NCI-H128 (cell line): ENCODE data around the gene FANCC.

ENCODE experiments used
- DNase-seq: peaks from one replicate; lab custom pipeline; 2025; ENCODE audit not compliant: unreplicated experiment; lab: John Stamatoyannopoulos, UW

Gene FANCC

DNA sequence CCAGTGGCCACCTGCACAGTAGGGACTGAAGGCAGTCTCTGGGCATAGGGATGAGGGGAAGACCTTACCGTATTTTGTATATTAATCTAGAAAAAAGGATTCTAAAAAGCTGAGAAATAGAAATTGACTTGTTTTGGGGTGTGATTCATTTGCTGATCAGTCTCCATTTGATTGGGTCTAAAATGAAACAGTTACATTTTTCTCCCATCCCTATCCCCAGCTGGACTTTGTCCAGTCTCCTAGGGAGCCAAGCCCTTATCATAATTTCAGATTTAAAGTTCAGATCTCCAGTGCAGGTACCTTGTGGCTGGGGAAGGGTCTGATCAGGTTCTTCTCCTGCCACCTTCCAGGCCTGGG, 240.8 kb downstream of the FANCC start:
- no peak for DNase-seq

DNA sequence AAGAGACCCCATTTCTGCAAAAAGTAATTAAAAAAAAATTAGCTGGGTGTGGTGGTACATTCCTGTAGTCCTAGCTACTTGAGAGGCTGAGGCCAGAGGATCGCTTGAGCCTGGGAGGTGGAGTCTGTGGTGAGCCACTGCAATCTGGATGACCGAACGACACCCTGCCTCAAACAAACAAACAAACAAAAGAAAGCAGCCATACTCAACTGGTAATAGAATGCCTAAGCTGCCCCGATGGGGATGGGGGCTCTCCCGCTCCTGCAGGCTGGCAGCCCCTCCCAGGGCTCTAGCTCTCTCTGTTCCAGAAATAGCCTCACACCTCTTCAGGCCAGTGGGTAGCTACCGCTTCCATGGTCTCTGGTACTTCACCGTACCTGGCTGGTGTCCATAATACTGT, 241.8 kb downstream of the FANCC start:
- DNase-seq: no peak

DNA sequence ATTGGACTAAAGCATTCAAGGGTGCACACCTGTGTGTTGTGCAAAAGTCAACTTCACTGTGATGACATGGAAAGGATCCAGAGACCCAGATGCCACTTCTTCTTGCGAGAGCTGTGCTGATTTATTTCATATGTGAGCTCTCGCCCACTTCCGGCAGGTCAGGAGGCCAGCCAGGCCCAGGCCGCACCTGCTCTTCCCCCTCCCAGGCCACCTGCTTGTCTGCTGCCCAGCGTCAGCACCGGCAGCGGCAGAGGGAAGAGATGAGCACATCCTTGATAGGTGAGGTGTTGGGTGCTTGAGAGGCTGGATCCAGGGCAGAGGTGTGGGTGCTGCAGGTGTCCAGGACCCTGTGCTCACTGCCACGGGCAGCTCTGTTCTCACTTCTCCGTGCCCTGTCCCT, 242.9 kb downstream of the FANCC start:
- DNase-seq: no peak

DNA sequence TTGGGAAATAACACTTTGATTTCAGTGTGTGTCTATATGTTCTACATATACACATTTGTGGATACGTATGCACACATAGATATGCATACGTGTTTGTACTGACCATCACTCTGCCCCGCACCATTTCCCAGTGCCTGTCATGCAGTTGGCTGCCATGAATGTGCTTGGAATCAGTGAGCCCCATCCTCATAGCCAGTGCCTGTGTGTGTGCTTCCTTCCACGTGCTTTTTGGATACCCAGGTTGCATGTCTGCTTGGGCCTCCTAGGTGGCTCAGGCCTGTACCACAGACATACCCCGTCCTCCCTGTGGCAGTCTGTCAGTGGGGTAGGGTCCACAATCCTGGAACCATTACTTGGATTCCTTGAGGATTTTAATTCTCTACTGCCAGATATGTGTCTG, 243.6 kb downstream of the FANCC start:
- DNase-seq: no peak

DNA sequence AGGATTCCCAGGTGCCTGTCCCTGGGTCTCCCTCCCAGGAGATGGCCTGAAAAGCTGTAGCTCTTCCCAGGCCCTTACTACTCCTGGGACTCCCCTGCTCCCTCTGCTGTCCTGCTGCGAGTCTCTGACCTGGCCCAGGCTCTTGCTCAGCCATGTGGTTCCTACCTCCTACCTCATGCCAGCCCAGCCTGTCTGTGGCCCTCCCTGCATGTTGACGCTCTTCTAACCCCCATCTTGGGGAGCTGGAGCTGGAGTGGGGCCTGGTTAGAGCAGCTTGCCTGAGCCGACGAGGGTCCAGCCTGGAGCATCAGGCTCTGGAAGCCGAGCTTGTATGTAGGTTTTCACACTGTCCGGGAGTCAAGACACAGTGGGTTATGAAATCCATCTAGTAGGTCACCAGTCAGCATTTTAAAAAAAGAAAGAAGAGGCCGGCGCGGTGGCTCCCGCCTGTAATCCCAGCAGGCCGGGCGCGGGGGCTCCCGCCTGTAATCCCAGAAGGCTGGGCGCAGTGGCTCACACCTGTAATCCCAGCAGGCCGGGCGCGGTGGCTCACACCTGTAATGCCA, 244.4 kb downstream of the FANCC start:
- DNase-seq: no peak

DNA sequence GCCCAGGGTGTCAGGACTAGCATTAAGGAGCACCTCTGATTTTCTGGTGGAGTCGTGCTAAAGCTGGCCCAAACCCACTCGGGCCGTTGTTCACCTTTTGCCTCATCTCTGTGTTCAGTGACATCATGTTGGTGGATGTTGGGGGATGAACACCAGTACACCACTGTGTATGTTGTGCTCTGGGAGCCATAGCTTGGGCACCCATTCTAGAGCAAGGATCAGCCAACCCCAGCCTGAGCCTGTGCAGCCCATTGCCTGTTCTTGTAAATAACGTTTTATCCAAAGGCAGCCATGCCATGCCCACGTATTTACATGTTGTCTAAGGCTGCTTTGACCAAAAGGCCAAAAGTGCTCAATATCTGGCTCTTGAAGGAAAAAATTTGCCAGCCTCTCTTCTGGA, 245.6 kb downstream of the FANCC start:
- no peak for DNase-seq

DNA sequence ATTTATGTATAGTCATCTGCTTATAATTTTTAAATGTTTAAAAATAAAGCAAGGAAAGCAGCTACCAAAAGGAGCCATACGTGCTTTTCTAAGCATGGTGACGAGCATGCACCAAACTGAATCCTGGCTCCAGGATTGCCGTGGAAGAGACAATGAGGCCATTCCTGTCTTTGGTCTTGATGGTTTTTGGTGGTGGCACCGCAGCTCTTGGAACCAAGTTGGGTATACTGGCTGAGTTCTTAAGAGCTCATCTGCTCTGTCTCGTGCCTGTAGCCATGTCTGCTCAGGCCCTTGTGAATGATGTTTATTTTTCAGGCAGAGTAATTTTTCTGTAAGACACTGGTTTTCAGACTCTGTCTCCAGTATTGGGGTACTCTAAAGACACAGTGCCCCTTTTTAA, 246.1 kb downstream of the FANCC start:
- DNase-seq: no peak

DNA sequence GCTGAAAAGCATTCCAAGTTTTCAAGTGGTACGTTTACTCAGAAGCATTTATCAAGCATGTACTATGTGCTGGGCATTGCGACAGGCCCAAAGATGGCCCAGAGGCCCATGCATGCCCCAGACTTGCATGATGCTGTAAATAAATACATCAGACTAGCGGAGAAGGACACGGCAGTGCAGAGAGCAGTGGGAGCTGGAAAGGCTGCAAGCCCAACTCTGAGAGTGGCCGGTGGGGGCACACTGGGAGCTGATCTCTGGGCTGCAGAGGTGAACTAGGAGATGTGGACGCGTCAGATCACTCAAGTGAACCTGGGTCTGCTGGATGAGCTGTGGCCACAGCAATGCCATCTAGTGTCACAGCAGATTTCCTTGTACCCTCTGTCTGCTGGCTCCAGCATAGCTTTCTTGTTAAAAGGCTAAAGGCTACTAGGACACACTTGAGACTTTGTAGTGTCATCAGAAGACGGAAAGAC, 246.9 kb downstream of the FANCC start:
- DNase-seq: no peak

DNA sequence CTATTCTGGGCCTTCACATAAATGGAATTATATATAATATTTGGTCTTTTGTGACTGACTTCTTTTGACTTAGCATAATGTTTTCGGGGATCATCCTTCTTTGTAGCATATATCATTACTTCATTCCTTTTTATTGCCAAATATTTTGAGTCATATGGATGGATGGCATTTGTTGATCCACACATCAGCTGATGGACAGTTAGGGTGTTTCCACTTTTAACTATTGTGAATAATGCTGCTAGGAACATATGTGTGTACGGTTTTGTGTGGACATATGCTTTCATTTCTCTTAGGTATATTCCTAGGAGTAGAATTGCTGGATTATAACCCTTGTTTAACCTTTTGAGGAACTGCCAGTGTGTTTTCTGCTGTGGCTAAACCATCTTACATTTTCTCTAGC, 249.6 kb downstream of the FANCC start:
- DNase-seq: no peak

DNA sequence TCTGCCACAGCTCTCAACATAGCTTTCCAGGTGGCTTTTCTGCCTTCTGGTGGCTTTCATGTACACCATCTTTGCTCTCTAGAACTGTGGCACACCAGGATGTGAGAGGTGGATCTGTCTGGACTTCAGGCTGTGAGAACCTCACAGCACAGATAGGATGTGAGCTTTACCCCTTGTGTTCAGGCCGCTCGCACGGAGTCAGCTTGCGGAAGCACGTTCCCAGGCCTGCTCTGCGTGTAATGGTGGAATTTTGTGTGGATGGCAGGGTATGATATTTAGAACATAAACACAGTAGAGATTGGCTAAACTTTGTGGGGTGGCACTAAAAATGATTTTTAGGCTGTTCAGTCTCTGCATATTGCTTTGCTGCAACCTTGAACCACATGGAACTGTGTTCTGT, 250.5 kb downstream of the FANCC start:
- no peak for DNase-seq

DNA sequence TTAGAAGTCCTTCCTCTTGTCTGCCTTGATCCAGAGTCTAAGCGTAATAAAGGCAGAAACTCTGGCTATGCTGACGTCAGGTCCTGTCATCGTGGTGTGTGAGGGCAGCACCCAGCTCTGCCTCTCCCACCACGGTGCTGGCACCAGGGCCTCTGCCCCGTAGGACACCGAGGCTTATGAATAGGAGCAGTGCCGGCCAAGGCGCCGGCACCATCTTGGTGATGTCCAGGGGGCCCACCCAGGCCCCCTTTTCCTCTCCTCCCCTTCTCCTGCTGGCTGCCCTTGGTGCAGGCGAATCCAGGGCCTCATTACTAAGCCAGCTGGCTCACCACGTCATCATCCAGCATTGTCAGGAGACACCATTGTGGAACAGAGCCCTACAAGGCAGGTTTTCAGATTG, 252.3 kb downstream of the FANCC start:
- no peak for DNase-seq

DNA sequence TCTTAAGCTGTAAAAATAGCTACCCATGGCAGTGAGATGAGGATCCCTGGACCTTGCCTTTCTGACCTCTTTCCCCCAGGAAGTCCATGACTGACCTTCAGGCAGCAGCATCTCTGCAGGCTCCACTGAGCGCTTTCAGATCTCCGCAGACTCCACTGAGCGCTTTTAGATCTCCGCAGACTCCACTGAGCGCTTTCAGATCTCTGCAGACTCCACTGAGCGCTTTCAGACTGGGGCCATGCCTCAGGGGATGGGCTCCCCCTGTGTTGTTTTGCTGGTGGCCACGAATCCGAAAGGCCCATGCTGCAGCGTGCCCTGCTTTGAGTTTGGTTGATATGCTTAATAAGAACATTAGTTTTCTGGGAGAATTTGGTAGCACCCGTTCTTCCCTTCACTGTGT, 254.2 kb downstream of the FANCC start:
- DNase-seq: no peak

DNA sequence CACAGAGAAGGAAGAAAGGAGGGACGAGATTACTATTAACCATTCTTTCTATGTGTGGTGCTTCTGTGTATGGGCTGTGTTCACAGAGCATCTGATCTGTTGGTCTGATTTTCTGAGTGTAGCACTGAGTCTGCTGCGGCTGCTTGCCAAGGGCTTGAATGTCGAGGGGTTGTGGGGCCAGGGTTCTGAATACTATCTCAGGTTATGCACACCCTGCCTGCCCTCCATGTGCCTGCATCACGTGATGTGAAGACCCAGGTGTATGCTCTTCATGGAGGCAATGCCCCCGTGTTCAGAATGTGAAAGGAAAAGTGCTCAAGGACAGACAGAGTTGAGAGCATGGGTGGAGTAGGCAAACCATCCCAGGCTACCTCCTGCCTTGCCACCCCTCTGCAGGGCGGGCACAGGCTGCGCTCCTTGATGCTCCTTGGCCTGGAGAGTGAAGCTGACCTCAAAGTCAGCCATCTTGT, 254.9 kb downstream of the FANCC start:
- DNase-seq: no peak

DNA sequence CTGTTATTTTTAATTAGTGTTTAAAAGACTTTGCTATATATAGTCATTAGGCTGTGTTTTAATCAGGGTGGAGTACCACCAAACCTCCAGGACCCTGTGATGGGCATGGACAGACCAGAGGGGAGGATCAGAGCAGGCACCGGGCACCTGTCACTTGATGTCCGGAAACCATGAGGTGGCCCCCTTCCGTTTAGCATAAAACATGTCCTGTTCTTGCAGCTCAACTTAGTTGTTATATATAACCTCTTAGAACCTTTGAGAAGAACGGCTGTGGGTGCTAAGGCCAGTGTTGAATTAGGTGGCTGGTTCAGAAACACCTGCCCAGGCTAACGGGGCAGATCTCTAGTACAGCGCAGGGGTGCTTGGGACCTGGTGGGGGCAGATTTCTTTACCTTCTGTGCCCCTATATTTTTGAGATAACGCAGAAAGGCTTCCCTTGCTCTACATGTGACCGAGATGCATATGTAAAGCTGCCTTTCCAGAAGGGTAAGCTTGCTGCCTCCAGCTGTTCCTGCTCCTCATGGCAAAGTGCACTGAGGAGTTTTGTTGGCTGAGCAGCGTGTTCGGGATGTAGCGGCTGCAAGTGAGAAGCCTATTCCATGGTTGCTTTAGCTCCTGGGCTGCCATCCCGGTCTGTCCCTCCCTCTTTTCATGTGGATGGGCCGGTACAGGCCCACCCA, 255.5 kb downstream of the FANCC start:
- DNase-seq: no peak

DNA sequence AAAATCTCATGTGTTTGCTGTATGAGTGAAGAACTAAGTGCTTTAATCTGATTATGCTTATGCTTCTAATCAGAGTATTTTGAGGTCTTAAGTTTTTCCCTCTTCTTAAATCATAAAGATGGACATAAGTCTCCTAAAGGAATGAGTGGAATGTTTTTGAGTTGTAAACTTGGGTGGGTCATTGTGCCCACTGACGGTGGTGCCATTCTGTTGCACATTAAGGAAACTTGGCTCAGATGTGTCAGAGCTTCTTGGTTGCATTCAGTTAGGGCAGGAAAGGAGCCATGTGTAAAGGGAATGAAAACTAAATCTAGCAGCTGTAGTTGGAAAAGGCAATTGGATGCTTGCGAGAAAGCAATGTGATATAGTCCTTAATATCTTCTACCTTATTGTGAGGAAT, 256.6 kb downstream of the FANCC start:
- DNase-seq: no peak

DNA sequence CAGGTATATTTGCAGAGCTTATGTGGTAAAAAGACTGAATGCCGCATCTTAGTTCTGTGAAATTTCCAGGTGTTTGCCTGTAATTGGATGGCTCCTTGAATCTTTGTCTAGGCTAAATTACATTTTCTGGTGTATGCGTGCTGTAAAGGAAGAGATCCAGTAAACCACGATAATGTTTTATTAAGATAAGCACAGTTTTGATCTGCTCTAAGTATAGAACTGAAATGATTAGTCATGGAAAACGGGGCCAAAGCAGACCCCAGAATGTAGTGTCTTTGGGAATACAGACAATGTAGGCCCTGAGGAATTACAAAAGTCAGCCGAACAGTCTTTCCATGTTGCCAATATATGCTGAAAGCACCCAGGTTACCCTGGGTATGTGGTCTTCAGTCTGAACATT, 257.3 kb downstream of the FANCC start:
- no peak for DNase-seq

DNA sequence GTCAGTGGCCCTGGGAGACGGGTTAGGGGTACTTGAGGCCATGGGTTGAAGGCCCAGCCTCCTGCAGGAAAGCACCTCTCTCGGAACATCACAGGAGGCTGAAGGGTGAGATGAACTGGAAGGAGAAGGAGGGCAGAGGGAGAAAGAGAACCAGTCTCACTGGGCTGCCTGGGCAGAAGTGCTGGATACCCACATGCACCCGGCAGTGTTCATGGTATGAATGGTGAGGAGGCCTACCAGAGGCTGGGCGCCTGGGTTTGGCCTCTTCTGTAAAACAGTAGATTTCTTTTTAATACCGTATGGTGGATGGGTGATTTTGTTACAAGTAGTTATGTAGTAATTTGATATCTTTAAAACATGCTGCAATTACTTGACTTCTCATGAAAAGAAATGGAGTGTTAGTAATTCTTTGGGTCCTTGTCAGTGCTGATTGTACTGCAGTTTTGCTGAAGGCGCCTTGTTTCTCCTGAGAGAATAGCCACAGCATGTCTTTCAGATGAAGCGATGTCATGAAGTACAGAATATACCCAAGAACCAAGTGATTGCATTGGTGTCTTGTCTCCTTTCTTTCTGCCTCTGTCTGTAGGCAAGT, 258.6 kb downstream of the FANCC start:
- no peak for DNase-seq

DNA sequence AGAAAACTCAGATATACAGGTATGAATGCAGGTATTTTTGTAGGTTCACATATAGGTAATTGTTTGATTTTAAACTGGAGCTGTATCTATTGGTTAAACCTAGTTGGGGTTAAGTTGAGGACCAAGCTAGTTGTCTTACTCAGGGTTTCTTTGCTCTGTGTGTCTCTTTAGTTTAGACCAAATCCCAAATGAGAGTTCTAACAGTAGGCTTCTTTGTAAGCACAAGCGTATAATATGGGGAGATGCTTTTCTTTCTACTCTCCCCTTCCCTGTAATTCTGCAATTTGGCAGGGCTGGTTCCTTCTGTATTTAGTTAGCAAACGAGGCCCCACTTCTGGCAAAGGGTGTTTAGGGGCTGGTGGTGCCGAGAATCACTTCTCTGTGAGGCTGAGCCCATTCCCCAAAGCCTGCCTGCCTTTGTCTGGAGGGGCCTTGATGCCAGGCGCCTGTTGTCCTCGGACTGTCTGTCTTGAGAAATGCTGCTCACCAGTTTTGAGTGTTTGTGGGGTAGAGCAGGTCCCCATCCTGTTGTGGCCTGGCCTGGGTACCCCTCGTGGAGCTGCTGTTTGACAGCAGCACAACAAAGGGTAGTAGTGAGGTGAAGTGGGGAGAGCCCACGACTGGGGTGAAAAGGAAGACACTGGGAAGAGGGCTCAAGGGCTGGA, 259.3 kb downstream of the FANCC start:
- no peak for DNase-seq

DNA sequence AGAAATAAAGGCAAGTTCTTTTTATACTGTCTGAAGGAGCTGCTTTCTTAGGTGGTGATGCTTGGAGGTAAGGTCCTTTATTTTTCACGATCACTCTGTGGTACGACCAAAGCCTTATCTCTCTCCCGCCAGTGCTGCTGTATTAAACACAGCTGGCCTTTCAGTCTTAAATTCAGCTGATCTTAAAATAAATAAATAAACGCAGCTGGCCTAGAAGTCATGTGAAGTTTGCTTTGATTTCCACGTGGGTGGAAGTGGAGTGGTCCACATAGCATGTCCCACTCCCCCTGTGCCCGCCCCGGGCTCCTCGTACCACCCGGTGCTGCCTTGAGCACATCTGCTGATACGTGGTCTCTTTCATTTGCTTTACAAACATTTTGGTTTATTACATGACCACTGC, 260.4 kb downstream of the FANCC start:
- DNase-seq: no peak

DNA sequence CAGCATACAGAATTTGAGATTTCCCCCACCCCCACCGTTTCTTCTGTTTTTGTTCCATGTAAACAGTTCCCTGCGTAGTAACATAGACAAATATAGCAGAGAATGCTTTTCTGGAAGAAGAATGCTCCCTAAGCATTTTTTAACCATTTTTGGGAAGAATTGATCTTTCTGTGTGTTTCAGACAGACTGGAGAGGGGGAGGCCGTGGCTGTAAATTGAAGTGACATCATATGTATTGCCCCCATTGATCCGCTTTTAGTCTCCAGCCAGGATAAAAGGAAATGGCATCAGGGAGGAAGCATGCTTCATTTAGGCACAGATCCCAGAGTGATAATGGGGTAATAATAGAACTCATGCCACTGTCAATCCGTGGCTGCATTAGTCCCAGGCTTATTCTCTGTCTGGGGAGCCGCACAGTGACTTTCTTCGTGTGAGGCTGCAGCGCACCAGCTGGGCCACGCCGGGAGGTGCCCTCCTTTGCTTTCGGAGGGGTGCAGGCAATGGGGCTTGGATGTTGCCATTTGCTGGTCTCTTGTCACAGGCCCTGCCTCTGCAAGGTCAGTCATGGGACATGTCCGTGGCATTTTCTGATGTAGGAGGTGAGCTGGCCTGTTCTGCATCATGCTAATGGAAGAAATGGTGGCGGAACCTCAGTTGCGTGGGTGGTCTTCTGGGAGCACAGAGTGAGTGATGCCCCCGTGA, 261.5 kb downstream of the FANCC start:
- DNase-seq: no peak

DNA sequence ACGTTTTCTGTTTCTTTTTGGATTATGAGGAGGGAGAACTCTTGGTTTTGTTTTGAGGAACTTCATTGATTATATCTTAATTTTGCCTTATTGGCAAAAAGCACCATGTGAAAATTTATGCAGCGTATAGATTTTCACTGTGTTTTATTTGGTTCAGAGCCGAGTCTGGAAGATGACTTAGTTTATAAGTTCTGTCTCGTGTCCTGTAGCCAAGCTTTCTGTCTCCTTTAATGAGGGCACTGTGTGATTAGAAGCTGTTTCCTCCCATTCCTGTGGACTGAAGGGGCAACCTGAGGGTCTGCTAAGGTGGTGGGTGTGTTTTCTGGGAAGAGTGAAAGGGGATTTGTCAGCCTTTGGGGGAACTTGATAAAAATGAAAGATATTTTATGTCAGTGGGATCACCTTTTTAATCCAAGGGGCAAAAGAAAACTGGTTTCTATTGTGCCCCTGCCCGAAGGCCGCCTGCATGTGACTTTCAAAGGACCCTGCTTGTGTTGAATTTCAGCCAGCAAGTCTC, 262.1 kb downstream of the FANCC start:
- no peak for DNase-seq
